ENCODE measurements around the gene CRYBA1.

GRCh38 chr17:29295420-29295819 is 48.8 kb downstream of the CRYBA1 start:
- no peak for TF ChIP-seq CTCF (IDR thresholded peaks at IDR 0.05)
- no peak for TF ChIP-seq POLR2A (IDR thresholded peaks at IDR 0.05)
